AG20443 (cell line): ENCODE results near the gene HELZ.

ENCODE experiments used
- DNase-seq: peaks from one replicate; pipeline ENCODE4 v3.0.0; 2012; ENCODE audit warnings: low spot score, mixed read lengths

Gene HELZ

GRCh38 chr17:67194134-67194533 is 50.9 kb downstream of the HELZ start:
- DNase-seq, result peak; percentile 54

DNA sequence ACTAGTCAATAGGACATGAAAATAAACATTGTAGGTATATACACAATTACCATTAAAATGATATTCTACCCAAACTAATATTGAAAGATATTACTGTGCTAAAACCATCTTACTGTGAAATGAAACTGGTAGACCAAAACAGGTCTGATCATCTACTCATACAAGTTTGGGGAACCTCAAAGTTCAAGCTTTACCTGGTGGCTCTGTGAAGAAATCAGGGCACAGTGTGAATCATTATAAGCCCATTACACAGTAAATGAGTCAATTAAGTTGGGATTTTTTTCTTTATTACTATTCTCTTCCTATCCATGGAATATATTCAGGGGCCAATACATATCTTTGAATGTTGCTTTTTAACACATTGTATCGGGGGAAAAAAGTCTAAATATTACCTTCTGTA is 57.1 kb downstream of the HELZ start:
- DNase-seq, result no peak

GRCh38 chr17:67186782-67187181 is 58.2 kb downstream of the HELZ start:
- DNase-seq, result no peak

DNA sequence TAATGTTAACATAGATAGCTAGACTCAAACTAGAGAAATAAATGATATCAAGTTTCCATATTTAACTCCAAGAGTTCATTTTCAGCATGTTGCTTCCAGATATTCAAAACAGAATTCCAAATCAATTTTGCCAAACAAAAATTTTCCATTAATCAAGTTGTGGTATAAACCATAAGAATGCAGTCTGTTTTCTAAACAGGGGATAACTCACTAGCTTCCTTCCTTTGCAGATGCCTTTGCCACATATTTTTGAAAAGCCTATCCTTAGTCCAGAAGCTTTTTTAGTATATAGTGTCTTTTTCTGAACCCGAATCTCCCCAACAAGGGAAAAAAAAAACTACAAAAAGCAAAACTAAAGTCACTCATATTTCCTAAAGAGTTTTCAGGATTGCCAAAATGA is 61.5 kb downstream of the HELZ start:
- peak; percentile 18 for DNase-seq

- no peak for DNase-seq
These were observed 63.2 kb downstream of the HELZ start for GRCh38 chr17:67181825-67182224.

DNA sequence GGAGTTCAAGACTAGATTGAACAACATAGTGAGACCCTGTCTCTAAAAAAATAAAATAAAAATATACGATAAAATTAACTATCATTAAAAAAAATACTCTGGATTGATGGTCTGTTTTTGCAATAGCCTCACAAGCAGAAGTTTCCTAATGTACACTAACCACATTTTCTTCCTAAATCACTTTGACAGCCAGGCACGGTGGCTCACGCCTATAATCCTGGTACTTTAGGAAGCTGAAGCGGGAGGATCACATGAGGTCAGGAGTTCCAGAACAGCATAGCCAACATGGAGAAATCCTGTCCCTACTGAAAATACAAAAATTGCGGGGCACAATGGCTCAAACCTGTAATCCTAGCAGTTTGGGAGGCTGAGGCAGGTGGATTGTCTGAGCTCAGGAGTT is 64.7 kb downstream of the HELZ start:
- no peak for DNase-seq

- no peak for DNase-seq
These were observed 66.4 kb downstream of the HELZ start for GRCh38 chr17:67178555-67178954.

DNA sequence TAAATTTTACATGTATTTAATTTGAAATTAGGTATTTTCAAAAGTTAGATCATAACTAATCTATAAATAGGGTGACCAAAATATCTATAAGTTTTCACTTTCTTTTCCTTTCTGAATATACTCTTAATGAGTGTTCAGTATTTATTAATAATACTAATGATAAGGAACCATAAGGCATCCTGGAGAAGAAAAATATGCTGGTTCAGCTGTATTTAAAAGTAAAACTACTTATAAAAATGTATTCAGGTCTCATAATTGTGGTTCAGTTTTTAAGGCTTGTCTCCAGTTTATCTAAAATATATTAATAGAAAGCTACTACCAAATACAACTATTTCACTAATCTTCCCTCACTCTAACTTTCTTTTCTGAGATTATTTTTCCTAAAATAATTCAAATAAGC is 67.3 kb downstream of the HELZ start:
- DNase-seq, result no peak

- no peak for DNase-seq
These were observed 70.8 kb downstream of the HELZ start for GRCh38 chr17:67174190-67174589.

GRCh38 chr17:67171560-67171959 is 73.4 kb downstream of the HELZ start:
- DNase-seq, result no peak

GRCh38 chr17:67168496-67168895 is 76.5 kb downstream of the HELZ start:
- DNase-seq, result no peak

DNA sequence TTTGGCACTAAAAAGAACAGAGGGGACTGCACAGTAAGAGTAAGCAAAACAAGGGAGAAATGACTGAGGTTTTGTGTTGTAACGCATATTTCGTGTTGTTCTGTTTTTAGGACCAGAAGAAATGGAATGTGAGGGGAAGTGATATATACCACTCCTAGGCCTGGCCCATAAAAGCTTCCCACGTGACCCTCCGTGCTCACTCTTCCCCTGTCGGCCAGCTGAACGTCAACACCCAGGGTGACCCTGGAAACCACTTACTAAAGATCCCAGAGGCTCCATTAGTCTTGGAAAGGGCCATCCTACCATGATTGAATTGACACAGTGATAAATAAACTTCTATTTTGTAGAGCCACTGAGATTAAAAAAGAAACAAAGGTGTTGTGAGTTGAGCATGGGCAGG is 79.8 kb downstream of the HELZ start:
- DNase-seq, result no peak

DNA sequence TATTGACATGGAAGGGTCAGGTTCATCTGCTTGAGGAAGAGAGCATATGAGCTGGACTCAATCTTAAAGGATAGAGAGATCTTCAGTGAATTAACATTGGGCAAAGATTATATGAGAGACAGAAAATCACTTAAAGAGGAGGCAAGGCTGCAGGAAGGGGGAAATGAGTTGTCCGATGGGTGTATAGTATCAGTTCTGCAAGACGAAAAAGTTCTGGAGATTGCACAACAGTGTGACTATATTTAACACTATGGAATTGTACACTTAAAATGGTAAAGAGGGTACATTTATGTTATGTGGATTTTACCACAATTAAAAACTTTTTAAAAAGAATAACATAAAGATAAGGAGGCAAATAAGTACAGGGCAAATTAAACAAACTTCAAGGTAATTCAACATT is 80.7 kb downstream of the HELZ start:
- DNase-seq, result no peak

DNA sequence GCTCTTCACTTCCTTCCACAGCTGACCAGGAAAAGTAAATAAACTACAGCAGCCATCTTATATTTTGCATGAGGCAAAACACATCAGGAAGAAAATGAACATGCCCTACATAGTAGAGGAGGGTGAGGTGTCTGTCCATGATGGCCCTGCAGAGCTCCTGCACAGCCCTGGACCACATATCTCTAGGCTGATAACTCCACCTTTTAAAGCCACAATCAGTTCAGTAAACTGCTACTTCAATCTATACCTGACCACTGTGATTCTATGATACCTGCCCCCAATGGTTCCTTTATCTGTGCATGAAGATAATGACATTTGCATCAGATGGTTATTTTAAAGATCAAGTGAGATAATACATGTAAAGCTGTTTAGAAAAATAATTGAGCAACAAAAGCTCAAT is 82.2 kb downstream of the HELZ start:
- DNase-seq, result no peak

GRCh38 chr17:67161573-67161972 is 83.4 kb downstream of the HELZ start:
- no peak for DNase-seq

- DNase-seq, result no peak
These were observed 84.2 kb downstream of the HELZ start for GRCh38 chr17:67160791-67161190.

DNA sequence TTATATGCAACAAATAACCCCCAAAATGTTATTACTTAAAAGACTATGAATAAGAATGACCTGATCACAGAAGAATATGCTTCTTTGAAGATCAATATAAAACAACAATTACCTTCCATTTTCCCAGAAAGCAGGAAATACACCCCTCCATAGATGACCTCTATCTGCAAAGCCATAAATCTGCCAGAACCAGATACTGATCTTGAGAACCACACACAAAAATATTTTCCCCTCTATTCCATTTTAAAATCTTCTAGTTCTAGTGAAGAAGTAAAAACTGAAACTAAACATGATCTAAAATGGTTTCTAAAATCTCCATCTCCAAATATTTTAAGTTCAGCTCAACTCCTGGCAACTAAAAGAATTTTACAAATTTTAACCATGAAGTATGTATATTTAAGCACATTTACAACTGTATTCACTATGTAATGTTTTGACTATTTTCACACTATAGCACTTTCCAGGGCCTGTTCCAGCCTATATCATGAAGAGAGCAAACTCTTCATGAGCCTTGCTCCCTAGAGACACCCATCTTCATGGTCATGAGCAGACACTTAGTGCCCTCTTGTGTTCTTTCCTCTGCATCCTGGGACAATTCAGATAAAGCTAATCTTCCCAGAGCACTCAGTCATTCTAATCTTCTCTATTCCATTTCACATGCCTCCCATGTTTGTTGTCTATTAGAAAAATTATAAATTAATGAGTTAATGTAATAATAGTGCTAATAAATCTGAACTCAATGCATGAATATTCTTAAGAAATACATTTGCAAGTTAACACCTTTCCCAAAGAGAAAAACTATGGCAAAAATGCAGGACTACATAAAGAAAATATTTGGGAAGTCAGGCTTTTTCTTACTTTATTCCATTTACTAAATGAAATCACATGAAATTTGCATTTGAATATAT is 87.0 kb downstream of the HELZ start:
- peak; percentile 21 for DNase-seq

- no peak for DNase-seq
These were observed 88.5 kb downstream of the HELZ start for GRCh38 chr17:67156269-67157199.

- no peak for DNase-seq
These were observed 92.2 kb downstream of the HELZ start for GRCh38 chr17:67152824-67153223.

- peak; percentile 25 for DNase-seq
These were observed 93.3 kb downstream of the HELZ start for GRCh38 chr17:67151717-67152116.

DNA sequence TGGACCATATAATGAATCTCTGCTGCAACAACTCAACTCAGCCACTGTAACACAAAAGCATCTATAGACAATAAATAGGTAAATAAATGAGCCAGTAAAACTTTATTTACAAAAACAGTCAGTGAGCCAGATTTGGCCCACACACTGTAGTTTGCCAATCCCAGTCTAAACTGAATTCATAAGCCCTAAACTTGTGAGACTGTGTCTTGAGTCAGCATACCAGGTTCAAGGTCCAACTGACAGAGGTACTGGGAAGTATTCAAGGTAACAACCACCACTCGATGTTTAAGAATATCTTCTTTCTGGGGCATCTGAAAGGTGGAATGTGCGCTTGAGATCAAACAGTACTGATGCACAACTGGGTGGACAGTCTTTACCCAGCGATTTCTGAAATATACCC is 94.2 kb downstream of the HELZ start:
- DNase-seq, result no peak

GRCh38 chr17:67148352-67148751 is 96.6 kb downstream of the HELZ start:
- no peak for DNase-seq

DNA sequence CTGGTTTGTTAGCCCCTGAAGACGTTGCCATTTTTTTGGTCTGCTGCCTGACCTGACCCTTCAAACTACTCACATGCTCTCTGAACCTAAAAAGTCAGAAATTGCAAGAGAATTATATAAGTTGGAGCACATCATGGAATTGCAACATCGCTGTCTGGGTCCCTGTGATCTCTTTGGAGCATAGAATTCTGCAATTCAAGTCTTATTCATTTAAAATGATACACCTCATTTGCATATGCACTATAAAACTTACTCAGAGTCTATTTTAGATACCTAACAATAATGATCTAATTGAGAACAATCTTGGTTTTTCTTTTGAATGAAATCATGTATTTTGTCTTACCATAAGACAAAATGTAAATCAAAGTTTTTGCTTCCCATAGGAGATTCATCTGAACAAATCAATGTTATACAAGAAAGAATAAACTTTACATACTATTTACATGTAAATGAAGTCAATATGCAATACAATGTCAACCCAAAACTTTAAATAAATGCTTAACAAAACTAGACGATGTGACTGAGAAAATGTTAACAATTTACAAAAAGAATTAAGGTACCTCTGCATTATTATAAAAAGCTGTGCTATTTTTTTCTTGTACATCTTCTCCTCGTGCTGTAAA is 99.7 kb downstream of the HELZ start:
- DNase-seq, result no peak
